SK-N-SH (cell line): ENCODE measurements around the gene ITCH.

Experiments
- CTCF ChIP-seq: fragments of 200-600 bp; sonication (generic); IDR thresholded peaks from 2 replicates; pipeline ENCODE4 v1.6.1; 2017; ENCODE audit warnings: antibody characterized with exemption, mild to moderate bottlenecking, moderate library complexity
- EZH2phosphoT487 ChIP-seq: fragments of 200-600 bp; sonication (generic); IDR thresholded peaks from 2 replicates; pipeline ENCODE4 v1.6.1; 2017; ENCODE audit warnings: low read depth, mixed run types, mild to moderate bottlenecking, antibody characterized with exemption, moderate library complexity, borderline replicate concordance
- JUND ChIP-seq: IDR thresholded peaks from 2 replicates; pipeline ENCODE4 v1.4.0; 2012
- MXI1 ChIP-seq: IDR thresholded peaks from 2 replicates; pipeline ENCODE4 v1.6.1; 2012; ENCODE audit warnings: mild to moderate bottlenecking, low read depth, low read length, improper control_type of control experiment
- NRF1 ChIP-seq: IDR thresholded peaks from 2 replicates; pipeline ENCODE4 v1.6.1; 2012; ENCODE audit warnings: low read depth, mild to moderate bottlenecking, low read length
- POLR2AphosphoS5 ChIP-seq: IDR thresholded peaks from 2 replicates; pipeline ENCODE4 v1.6.1; 2012; ENCODE audit warnings: low read depth, low read length
- RAD21 ChIP-seq: IDR thresholded peaks from 2 replicates; pipeline ENCODE4 v1.6.1; 2012; ENCODE audit warnings: mild to moderate bottlenecking, low read length
- REST ChIP-seq: IDR thresholded peaks from 2 replicates; pipeline ENCODE4 v1.6.1; 2012; ENCODE audit warnings: mild to moderate bottlenecking, low read depth, low read length, moderate library complexity
- YY1 ChIP-seq: IDR thresholded peaks from 2 replicates; pipeline ENCODE4 v1.4.0; 2012; ENCODE audit warnings: low read depth, mild to moderate bottlenecking

- TF ChIP-seq CTCF (no peak), JUND (no peak), REST (no peak), MXI1 (no peak), RAD21 (no peak), NRF1 (no peak), YY1 (no peak), EZH2phosphoT487 (no peak), POLR2AphosphoS5 (no peak)
These were observed 190.3 kb downstream of the ITCH start for GRCh38 chr20:34553366-34553867.
